ENCODE measurements around the gene DCLK1. TPM values are rescaled to one million over a fixed set of nuclear protein-coding genes. Genes with fewer than 3 reads are reported as not detected.

DCLK1 gene
- total RNA-seq, 1 experiment from 2014 or later, result not detected

DNA sequence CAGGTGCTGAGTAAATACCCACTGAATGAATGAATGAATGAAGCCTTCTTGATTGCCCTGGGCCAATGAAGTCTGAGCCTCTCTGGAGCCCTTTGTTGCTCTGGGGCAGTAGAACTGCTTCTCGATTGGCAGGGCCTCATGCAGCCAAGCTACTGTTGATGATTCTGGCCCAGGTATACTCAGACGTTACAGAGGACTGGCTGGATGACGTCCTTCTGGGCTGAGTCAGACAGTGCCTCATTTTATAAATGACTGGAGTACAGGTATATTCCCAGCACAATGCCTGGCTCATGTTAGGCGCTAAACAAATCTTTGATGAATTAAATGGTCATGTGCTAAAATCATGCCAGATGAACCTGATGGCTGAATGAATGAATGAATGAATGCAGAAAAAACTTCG is 410.9 kb downstream of the DCLK1 start:
- Mint-ChIP-seq H3K4me3 (ENCODE audit: unreplicated experiment) (no peak overlapping the region), H3K36me3 (ENCODE audit: insufficient read depth, unreplicated experiment) (no peaks in the 10 kb centered on the region), H3K27ac (ENCODE audit: unreplicated experiment) (no peak overlapping the region), H3K4me1 (ENCODE audit: low read depth, unreplicated experiment) (peaks cover 4% of the 10 kb centered on the region), H3K9me3 (ENCODE audit: unreplicated experiment) (no peaks in the 10 kb centered on the region), H3K27me3 (ENCODE audit: insufficient read depth, unreplicated experiment) (peaks cover 9% of the 10 kb centered on the region)
- no peaks in the 10 kb centered on the region for H3K27me3 ChIP-seq (replicated peaks; ENCODE audit: control insufficient read depth, insufficient read depth, low read length)
- TF ChIP-seq, protein P1, sequence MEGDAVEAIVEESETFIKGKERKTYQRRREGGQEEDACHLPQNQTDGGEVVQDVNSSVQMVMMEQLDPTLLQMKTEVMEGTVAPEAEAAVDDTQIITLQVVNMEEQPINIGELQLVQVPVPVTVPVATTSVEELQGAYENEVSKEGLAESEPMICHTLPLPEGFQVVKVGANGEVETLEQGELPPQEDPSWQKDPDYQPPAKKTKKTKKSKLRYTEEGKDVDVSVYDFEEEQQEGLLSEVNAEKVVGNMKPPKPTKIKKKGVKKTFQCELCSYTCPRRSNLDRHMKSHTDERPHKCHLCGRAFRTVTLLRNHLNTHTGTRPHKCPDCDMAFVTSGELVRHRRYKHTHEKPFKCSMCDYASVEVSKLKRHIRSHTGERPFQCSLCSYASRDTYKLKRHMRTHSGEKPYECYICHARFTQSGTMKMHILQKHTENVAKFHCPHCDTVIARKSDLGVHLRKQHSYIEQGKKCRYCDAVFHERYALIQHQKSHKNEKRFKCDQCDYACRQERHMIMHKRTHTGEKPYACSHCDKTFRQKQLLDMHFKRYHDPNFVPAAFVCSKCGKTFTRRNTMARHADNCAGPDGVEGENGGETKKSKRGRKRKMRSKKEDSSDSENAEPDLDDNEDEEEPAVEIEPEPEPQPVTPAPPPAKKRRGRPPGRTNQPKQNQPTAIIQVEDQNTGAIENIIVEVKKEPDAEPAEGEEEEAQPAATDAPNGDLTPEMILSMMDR (IDR thresholded peaks at IDR 0.05; ENCODE audit: insufficient read depth in 1 of 2, low read depth in 1 of 2, low read length in 1 of 2, severe bottlenecking in 1 of 2, unreplicated experiment in 1 of 2), result no peak
- ChIA-PET POLR2A (no interaction called here), CTCF (no interaction called here)
- DNase-seq, result no peak
- H3K4me1 ChIP-seq, result no peaks in the 10 kb centered on the region
- H3K9me3 ChIP-seq, result no peaks in the 10 kb centered on the region
- H3K4me3 ChIP-seq (ENCODE audit: low read depth, low read length), result no peak overlapping the region
- intact Hi-C loops (cut with micrococcal nuclease; ENCODE audit: unreplicated experiment), result loop anchor here (10.0 kb wide), 1 partner anchor 505 kb away; no protein-coding TSS in a partner anchor
- no peaks in the 10 kb centered on the region for H3K36me3 ChIP-seq (ENCODE audit: control insufficient read depth, insufficient read depth, low read length)
- no TSS peak for BruUV-seq (replicated peaks)

Other genes starting within 250 kb of the DCLK1 start
- gene SOHLH2, start 83.2 kb upstream of the DCLK1 start, total RNA-seq (2022), result not detected in 2 replicates
- gene CCDC169, start 166.4 kb upstream of the DCLK1 start, total RNA-seq (2022), result not detected in 2 replicates
- gene SPART, start 215.0 kb upstream of the DCLK1 start, total RNA-seq (2022), result not detected in 2 replicates